ENCODE data around the gene DNAJC4. TPM values are rescaled to one million over a fixed set of nuclear protein-coding genes. Genes with fewer than 3 reads are reported as not detected.

DNAJC4 gene
- total and polyA plus RNA-seq, 7 donors, result 25.7 to 68.1 (median 29.6) TPM

GRCh38 chr11:64278576-64279190 lies 48.3 kb downstream of the DNAJC4 start:
- peaks cover 0 to 12% (median 10%) of the 10 kb centered on the region in 4 donors for H3K4me1 ChIP-seq
- intact Hi-C loops (cut with DNase I), result no loop called here
- DNase-seq, result no peak
- no peak overlapping the region for H3K4me3 ChIP-seq
- 88 to 94% methylated on average over 8 of the region's 8 CpGs for WGBS, 2 donors
- no peaks in the 10 kb centered on the region for H3K9me3 ChIP-seq
- TF ChIP-seq POLR2A (IDR thresholded peaks at IDR 0.05), result no peak
- TF ChIP-seq, protein P1, sequence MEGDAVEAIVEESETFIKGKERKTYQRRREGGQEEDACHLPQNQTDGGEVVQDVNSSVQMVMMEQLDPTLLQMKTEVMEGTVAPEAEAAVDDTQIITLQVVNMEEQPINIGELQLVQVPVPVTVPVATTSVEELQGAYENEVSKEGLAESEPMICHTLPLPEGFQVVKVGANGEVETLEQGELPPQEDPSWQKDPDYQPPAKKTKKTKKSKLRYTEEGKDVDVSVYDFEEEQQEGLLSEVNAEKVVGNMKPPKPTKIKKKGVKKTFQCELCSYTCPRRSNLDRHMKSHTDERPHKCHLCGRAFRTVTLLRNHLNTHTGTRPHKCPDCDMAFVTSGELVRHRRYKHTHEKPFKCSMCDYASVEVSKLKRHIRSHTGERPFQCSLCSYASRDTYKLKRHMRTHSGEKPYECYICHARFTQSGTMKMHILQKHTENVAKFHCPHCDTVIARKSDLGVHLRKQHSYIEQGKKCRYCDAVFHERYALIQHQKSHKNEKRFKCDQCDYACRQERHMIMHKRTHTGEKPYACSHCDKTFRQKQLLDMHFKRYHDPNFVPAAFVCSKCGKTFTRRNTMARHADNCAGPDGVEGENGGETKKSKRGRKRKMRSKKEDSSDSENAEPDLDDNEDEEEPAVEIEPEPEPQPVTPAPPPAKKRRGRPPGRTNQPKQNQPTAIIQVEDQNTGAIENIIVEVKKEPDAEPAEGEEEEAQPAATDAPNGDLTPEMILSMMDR (IDR thresholded peaks at IDR 0.05), result no peak
- no peak for TF ChIP-seq POLR2AphosphoS5 (IDR thresholded peaks at IDR 0.05)
- TF ChIP-seq EP300 (IDR thresholded peaks at IDR 0.05), result no peak
- peaks cover 5 to 61% (median 22%) of the 10 kb centered on the region in 4 donors for H3K36me3 ChIP-seq
- H3K27me3 ChIP-seq, result no peaks in the 10 kb centered on the region
- H3K27ac ChIP-seq, result no peak overlapping the region

GRCh38 chr11:64281957-64282770 lies 51.8 kb downstream of the DNAJC4 start:
- WGBS, 2 donors, result 89 to 96% methylated on average over 22 of the region's 22 CpGs
- Histone ChIP-seq H3K9me3 (no peaks in the 10 kb centered on the region), H3K4me1 (peaks cover 0 to 31% (median 28%) of the 10 kb centered on the region in 4 donors), H3K4me3 (no peak overlapping the region), H3K36me3 (peaks cover 5 to 40% (median 18%) of the 10 kb centered on the region in 4 donors), H3K27me3 (no peaks in the 10 kb centered on the region), H3K27ac (no peak overlapping the region)
- intact Hi-C loops (cut with DNase I), result no loop called here
- no peak for TF ChIP-seq EP300 (IDR thresholded peaks at IDR 0.05)
- no peak for TF ChIP-seq POLR2AphosphoS5 (IDR thresholded peaks at IDR 0.05)
- TF ChIP-seq, protein P1 (IDR thresholded peaks at IDR 0.05), result no peak
- TF ChIP-seq POLR2A (IDR thresholded peaks at IDR 0.05), result no peak
- DNase-seq, result no peak

DNA sequence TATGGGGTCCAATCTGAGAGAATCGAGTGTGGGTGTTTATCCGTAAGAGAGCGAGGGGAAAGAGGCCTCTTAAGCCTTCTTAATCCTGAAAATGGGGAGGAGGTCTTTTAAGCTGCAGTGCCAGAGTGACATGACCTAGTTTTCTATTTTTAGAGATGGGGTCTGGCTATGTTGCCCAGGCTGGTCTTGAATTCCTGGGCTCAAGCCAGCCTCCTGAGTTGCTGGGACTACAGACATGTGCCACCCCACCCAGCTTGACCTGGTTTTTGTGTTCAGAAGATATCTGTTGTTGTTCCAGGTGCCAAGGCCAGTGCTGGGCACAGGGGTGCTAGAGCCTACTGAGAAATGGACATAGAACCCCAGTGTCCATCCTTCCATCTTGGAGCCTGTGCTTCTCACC lies 52.7 kb downstream of the DNAJC4 start:
- H3K4me1 ChIP-seq, result peaks cover 0 to 31% (median 28%) of the 10 kb centered on the region in 4 donors
- H3K9me3 ChIP-seq, result no peaks in the 10 kb centered on the region
- H3K27ac ChIP-seq, result peak overlapping the region in 1 of 4 donors; percentile 97
- WGBS, 2 donors, result 82 to 90% methylated on average over 3 of the region's 3 CpGs
- TF ChIP-seq POLR2A (IDR thresholded peaks at IDR 0.05) (no peak), EP300 (IDR thresholded peaks at IDR 0.05) (no peak), POLR2AphosphoS5 (IDR thresholded peaks at IDR 0.05) (no peak)
- TF ChIP-seq, protein P1 (IDR thresholded peaks at IDR 0.05), result no peak
- H3K27me3 ChIP-seq, result no peaks in the 10 kb centered on the region
- peaks cover 5 to 31% (median 18%) of the 10 kb centered on the region in 4 donors for H3K36me3 ChIP-seq
- no peak overlapping the region for H3K4me3 ChIP-seq
- no peak for DNase-seq
- intact Hi-C loops (cut with DNase I), result no loop called here

Other genes with a start within 250 kb of the DNAJC4 start
- gene OTUB1, start 244.1 kb upstream of the DNAJC4 start, total RNA-seq, result 10 to 100 TPM; 44.8 to 61.7 (median 57.8) TPM
- 10 to 100 TPM; 88.9 to 96.4 (median 91.3) TPM for gene OTUB1, start 244.1 kb upstream of the DNAJC4 start, polyA plus RNA-seq
- 1 to 10 TPM in 3 of 4 donors, under 1 TPM in 1; 0.99 to 6.9 (median 3.1) TPM for gene FLRT1, start 194.6 kb upstream of the DNAJC4 start, total RNA-seq
- gene FLRT1, start 194.6 kb upstream of the DNAJC4 start, polyA plus RNA-seq, result under 1 TPM in 1 of 3 donors, not detected in 2; 0.66 TPM
- 10 to 100 TPM; 23.3 to 33.9 (median 25.8) TPM for gene MACROD1, start 64.4 kb upstream of the DNAJC4 start, total RNA-seq
- 10 to 100 TPM; 14.2 to 16.8 (median 14.8) TPM for gene MACROD1, start 64.4 kb upstream of the DNAJC4 start, polyA plus RNA-seq
- 10 to 100 TPM; 58.2 to 90.3 (median 81.0) TPM for gene STIP1, start 44.4 kb upstream of the DNAJC4 start, total RNA-seq
- 10 to 100 TPM; 38.4 to 84.3 (median 50.2) TPM for gene STIP1, start 44.4 kb upstream of the DNAJC4 start, polyA plus RNA-seq
- 10 to 100 TPM; 15.0 to 26.2 (median 20.3) TPM for gene FERMT3, start 23.8 kb upstream of the DNAJC4 start, total RNA-seq
- 10 to 100 TPM; 15.3 to 41.5 (median 20.4) TPM for gene FERMT3, start 23.8 kb upstream of the DNAJC4 start, polyA plus RNA-seq
- gene TRPT1, start 4.4 kb upstream of the DNAJC4 start, total RNA-seq, result 10 to 100 TPM; 45.7 to 80.6 (median 62.9) TPM
- 10 to 100 TPM; 70.8 to 82.8 (median 82.3) TPM for gene TRPT1, start 4.4 kb upstream of the DNAJC4 start, polyA plus RNA-seq
- 10 to 100 TPM; 41.4 to 64.8 (median 50.1) TPM for gene NUDT22, start 4.3 kb upstream of the DNAJC4 start, total RNA-seq
- 100 to 1,000 TPM in 2 of 3 donors, 10 to 100 TPM in 1; 91.3 to 130 (median 116) TPM for gene NUDT22, start 4.3 kb upstream of the DNAJC4 start, polyA plus RNA-seq
- gene VEGFB, start 4.0 kb downstream of the DNAJC4 start, total RNA-seq, result 100 to 1,000 TPM in 2 of 4 donors, 10 to 100 TPM in 2; 76.7 to 117 (median 98.4) TPM
- 10 to 100 TPM; 23.4 to 94.9 (median 42.6) TPM for gene VEGFB, start 4.0 kb downstream of the DNAJC4 start, polyA plus RNA-seq
- 10 to 100 TPM; 49.2 to 70.5 (median 51.3) TPM for gene FKBP2, start 10.5 kb downstream of the DNAJC4 start, total RNA-seq
- 100 to 1,000 TPM in 2 of 3 donors, 10 to 100 TPM in 1; 97.3 to 213 (median 116) TPM for gene FKBP2, start 10.5 kb downstream of the DNAJC4 start, polyA plus RNA-seq
- 10 to 100 TPM; 31.8 to 66.6 (median 51.3) TPM for gene PPP1R14B, start 16.4 kb downstream of the DNAJC4 start, total RNA-seq
- gene PPP1R14B, start 16.4 kb downstream of the DNAJC4 start, polyA plus RNA-seq, result 100 to 1,000 TPM in 1 of 3 donors, 10 to 100 TPM in 2; 78.8 to 159 (median 93.7) TPM
- 10 to 100 TPM; 10.6 to 17.7 (median 12.1) TPM for gene PLCB3, start 21.0 kb downstream of the DNAJC4 start, total RNA-seq
- 10 to 100 TPM; 23.4 to 52.8 (median 35.4) TPM for gene PLCB3, start 21.0 kb downstream of the DNAJC4 start, polyA plus RNA-seq
- 100 to 1,000 TPM in 3 of 4 donors, 10 to 100 TPM in 1; 95.3 to 143 (median 121) TPM for gene BAD, start 54.1 kb downstream of the DNAJC4 start, total RNA-seq
- gene BAD, start 54.1 kb downstream of the DNAJC4 start, polyA plus RNA-seq, result 100 to 1,000 TPM; 105 to 264 (median 244) TPM
- 10 to 100 TPM; 12.2 to 21.0 (median 13.6) TPM for gene GPR137, start 55.3 kb downstream of the DNAJC4 start, total RNA-seq
- gene GPR137, start 55.3 kb downstream of the DNAJC4 start, polyA plus RNA-seq, result 10 to 100 TPM; 17.4 to 35.0 (median 18.0) TPM
- under 1 TPM in 1 of 4 donors, not detected in 3; 0.71 TPM for gene KCNK4, start 60.8 kb downstream of the DNAJC4 start, total RNA-seq
- gene KCNK4, start 60.8 kb downstream of the DNAJC4 start, polyA plus RNA-seq, result not detected
- gene CATSPERZ, start 69.8 kb downstream of the DNAJC4 start, total RNA-seq, result not detected
- 1 to 10 TPM in 2 of 3 donors, not detected in 1; 1.1 to 1.4 TPM for gene CATSPERZ, start 69.8 kb downstream of the DNAJC4 start, polyA plus RNA-seq
- gene ESRRA, start 75.0 kb downstream of the DNAJC4 start, total RNA-seq, result 10 to 100 TPM; 39.9 to 48.7 (median 45.3) TPM
- 100 to 1,000 TPM; 151 to 244 (median 219) TPM for gene ESRRA, start 75.0 kb downstream of the DNAJC4 start, polyA plus RNA-seq
- 100 to 1,000 TPM; 182 to 353 (median 269) TPM for gene TRMT112, start 87.0 kb downstream of the DNAJC4 start, total RNA-seq
- gene TRMT112, start 87.0 kb downstream of the DNAJC4 start, polyA plus RNA-seq, result 100 to 1,000 TPM; 148 to 232 (median 168) TPM
- gene PRDX5, start 87.6 kb downstream of the DNAJC4 start, total RNA-seq, result 100 to 1,000 TPM; 169 to 269 (median 215) TPM
- 1,000 to 10,000 TPM in 1 of 3 donors, 100 to 1,000 TPM in 2; 596 to 1,045 (median 779) TPM for gene PRDX5, start 87.6 kb downstream of the DNAJC4 start, polyA plus RNA-seq
- 1 to 10 TPM; 2.6 to 8.6 (median 3.9) TPM for gene CCDC88B, start 109.7 kb downstream of the DNAJC4 start, total RNA-seq
- gene CCDC88B, start 109.7 kb downstream of the DNAJC4 start, polyA plus RNA-seq, result 100 to 1,000 TPM in 1 of 3 donors, 10 to 100 TPM in 2; 15.6 to 157 (median 23.6) TPM
- gene RPS6KA4, start 128.6 kb downstream of the DNAJC4 start, total RNA-seq, result 10 to 100 TPM; 15.6 to 24.1 (median 18.6) TPM
- 10 to 100 TPM; 14.4 to 48.4 (median 16.6) TPM for gene RPS6KA4, start 128.6 kb downstream of the DNAJC4 start, polyA plus RNA-seq

Measured in sigmoid colon (tissue), 7 donors.